ENCODE data around the gene CD180. TPM values are rescaled to one million over a fixed set of nuclear protein-coding genes. Genes with fewer than 3 reads are reported as not detected.

Gene CD180
- total and polyA plus RNA-seq, 5 experiments from 2014 or later = 0.03 to 2.1 (median 0.72) TPM; not detected in 1

DNA sequence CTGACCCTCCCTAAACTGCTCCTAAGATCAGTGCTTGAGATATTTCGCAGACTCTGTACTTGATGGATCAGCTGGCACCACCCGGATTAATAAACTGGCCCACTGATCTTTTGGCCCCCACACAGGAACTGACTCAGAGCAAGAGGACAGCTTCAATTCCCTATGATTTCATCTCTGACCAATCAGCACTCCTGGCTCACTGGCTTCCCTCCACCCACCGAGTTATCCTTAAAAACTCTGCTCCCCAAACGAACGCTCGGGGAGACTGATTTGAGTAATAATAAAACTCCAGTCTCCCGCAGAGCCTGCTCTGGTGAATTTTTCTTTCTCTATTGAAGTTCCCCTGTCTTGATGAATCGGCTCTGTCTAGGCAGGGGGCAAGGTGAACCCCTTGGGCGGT, 36.5 kb upstream of the CD180 start:
- no peak overlapping the region for H3K27ac Mint-ChIP-seq
- POLR2A ChIA-PET = interaction anchor here (1.3 kb wide), 1 partner anchor 11 kb away, joined by 4 read pairs; no protein-coding TSS in a partner anchor

DNA sequence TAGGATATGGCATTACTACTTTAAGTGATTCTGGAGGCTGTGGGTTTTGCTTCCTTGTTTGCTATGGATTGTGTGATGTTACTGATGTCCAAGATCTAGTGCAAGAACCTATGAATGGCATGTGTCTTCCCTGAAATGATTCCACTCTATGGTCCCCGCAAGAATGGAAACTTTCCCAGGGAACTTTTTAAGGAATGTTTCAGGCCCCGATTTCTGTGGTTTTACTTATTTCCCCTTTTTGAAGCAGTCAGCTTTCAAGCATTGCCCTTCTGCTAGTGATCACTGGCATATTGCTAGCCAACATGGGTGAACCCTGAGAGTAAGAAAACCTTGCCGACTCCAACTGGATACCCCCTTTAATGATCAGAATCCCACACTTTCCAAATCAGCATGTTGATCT, 26.6 kb upstream of the CD180 start:
- Mint-ChIP-seq H3K9me3 (no peaks in the 10 kb centered on the region), H3K36me3 (no peaks in the 10 kb centered on the region), H3K27me3 (no peaks in the 10 kb centered on the region), H3K4me1 (peaks cover 29 to 51% (median 47%) of the 10 kb centered on the region in 4 donors), H3K27ac (peak overlapping the region in 5 of 10 donors; percentile 21 to 96 (median 90)), H3K4me3 (peak overlapping the region in 1 of 10 donors; percentile 18)
- DNase-seq = no peak
- no peak for ATAC-seq
- POLR2A ChIA-PET = interaction anchor here (1.2 to 1.9 kb wide), 4 partner anchors 10 to 57 kb away, joined by 3 to 5 read pairs (median 4); no protein-coding TSS in a partner anchor

More for the DNA sequence above, 36.5 kb upstream of the CD180 start:
- ATAC-seq (no peak), DNase-seq (no peak)
- Mint-ChIP-seq H3K4me1 (peaks cover 5 to 21% (median 7%) of the 10 kb centered on the region in 4 donors), H3K9me3 (no peaks in the 10 kb centered on the region), H3K36me3 (no peaks in the 10 kb centered on the region), H3K4me3 (no peak overlapping the region), H3K27me3 (peaks cover 0 to 5% (median 3%) of the 10 kb centered on the region in 5 donors)

DNA sequence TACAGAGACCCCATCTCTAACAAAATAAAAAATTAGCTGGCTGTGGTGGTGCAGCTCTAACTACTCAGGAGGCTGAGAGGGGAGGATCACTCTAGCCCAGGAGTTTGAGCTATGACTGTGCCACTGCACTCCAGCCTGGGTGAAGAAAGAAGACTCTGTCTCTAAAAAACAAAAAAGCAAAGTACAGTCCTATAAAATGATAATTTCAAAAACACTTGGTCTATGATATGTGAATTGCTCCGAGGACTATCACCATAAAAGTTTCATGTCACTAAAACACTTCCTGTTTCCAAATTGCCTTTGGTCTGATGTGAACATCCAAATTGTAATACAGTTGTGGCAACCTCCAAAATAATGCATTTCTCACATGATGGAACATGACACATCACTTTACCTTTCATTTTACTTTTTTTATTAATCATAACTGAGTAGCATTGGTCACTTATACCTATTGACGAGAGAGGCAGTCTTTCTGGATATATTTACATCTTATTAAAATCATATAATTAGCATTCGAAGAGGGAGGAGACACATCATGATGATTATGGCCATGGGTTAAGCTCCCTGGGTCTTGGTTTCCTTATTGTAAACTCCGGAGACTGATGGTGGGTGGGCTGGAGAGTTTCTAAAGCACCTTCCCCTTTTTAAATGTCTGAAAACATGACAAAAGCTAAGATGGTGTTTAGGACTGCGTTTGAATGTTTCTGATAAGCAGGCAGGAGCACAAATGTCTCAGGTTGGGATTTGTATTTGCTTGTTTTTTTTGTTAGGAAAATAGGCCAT, 25.8 kb upstream of the CD180 start:
- DNase-seq = no peak
- peaks cover 0 to 6% (median 0%) of the 10 kb centered on the region in 9 donors for H3K9me3 Mint-ChIP-seq
- ATAC-seq = peak; percentile 30 to 37
- no peaks in the 10 kb centered on the region for H3K27me3 Mint-ChIP-seq
- POLR2A ChIA-PET = interaction anchor here (1.0 to 1.9 kb wide), 7 partner anchors 9 to 56 kb away, joined by 3 to 11 read pairs (median 4); no protein-coding TSS in a partner anchor
- peak overlapping the region; percentile 72 to 96 (median 92) for H3K27ac Mint-ChIP-seq
- no peaks in the 10 kb centered on the region for H3K36me3 Mint-ChIP-seq
- H3K4me1 Mint-ChIP-seq = peaks cover 37 to 59% (median 54%) of the 10 kb centered on the region in 4 donors
- peak overlapping the region; percentile 58 to 82 (median 74) for H3K4me3 Mint-ChIP-seq

DNA sequence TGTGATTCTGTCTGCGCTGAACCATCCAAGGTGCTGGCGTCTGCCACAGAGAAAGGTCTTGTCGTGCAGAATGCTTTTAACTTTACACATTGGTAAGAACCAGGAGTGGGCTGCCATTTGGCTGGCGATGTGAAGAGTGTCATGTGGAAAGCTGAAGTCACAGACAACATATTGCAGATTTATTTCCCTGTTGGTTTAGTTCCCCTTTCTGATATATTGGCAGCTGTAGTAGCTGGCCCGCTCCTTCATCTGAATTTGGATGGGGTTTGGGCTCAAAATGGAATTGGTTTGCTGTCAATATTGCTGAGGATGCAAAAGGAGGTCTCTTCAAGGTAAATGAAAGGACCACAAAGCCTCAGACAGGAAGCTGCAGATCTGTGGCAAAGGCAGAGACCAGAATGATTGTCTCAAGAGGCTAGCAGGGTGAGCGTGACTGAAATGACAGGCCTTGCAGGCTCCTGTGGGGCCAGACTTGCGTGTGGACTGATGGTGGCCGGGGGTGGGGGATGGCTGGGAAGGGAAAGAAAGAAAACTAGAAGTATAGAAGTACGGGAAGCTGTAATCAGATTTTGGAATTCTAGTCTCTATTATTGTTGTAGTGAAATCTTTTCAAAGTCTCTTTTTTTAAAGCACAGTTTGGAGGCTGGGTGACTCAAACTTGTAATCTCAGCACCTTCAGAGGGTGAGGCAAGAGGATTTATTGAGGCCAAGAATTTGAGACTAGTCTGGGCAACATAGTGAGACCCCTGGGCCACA, 25.1 kb upstream of the CD180 start:
- Mint-ChIP-seq H3K27me3 (no peaks in the 10 kb centered on the region), H3K9me3 (peaks cover 0 to 10% (median 0%) of the 10 kb centered on the region in 9 donors), H3K27ac (peak overlapping the region; percentile 72 to 96 (median 92)), H3K4me3 (peak overlapping the region; percentile 58 to 82 (median 74)), H3K4me1 (peaks cover 44 to 67% (median 62%) of the 10 kb centered on the region in 4 donors), H3K36me3 (no peaks in the 10 kb centered on the region)
- ATAC-seq (peak; percentile 93 to 96), DNase-seq (peak in 7 of 10 donors; percentile 14 to 64 (median 42))
- POLR2A ChIA-PET = interaction anchor here (0.6 to 1.9 kb wide), 9 partner anchors 11 to 953 kb away, joined by 3 to 11 read pairs (median 4); no protein-coding TSS in a partner anchor

DNA sequence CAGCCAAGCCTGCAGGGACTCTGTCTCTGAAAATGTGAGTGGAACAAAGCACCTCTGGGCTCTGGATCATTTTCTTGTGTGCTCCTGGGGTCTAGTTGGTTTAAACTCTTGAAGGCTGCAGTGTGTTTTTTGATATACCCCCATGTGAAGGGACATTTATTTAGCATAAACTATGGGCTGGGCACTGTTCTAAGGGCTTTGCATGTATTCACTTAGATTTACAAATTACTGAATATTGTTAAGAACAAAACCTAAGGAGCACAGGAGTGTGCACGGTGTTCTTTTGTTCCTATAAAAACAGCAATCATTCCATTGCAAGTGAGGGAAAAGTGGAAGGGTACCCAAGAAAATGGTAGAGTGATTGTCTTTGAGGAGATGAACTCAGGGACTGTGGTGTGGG, 20.0 kb upstream of the CD180 start:
- Mint-ChIP-seq H3K9me3 (peaks cover 0 to 10% (median 0%) of the 10 kb centered on the region in 9 donors), H3K27ac (peak overlapping the region; percentile 96 to 99 (median 98)), H3K36me3 (no peaks in the 10 kb centered on the region), H3K4me3 (peak overlapping the region in 9 of 10 donors; percentile 62 to 87 (median 80)), H3K4me1 (peaks cover 52 to 68% (median 66%) of the 10 kb centered on the region in 4 donors), H3K27me3 (no peaks in the 10 kb centered on the region)
- DNase-seq = no peak
- POLR2A ChIA-PET = interaction anchor here (0.6 to 3.8 kb wide), 7 partner anchors 10 to 1011 kb away, joined by 3 to 45 read pairs (median 6); partner anchors contain the start of gene PIK3R1
- ATAC-seq = no peak

DNA sequence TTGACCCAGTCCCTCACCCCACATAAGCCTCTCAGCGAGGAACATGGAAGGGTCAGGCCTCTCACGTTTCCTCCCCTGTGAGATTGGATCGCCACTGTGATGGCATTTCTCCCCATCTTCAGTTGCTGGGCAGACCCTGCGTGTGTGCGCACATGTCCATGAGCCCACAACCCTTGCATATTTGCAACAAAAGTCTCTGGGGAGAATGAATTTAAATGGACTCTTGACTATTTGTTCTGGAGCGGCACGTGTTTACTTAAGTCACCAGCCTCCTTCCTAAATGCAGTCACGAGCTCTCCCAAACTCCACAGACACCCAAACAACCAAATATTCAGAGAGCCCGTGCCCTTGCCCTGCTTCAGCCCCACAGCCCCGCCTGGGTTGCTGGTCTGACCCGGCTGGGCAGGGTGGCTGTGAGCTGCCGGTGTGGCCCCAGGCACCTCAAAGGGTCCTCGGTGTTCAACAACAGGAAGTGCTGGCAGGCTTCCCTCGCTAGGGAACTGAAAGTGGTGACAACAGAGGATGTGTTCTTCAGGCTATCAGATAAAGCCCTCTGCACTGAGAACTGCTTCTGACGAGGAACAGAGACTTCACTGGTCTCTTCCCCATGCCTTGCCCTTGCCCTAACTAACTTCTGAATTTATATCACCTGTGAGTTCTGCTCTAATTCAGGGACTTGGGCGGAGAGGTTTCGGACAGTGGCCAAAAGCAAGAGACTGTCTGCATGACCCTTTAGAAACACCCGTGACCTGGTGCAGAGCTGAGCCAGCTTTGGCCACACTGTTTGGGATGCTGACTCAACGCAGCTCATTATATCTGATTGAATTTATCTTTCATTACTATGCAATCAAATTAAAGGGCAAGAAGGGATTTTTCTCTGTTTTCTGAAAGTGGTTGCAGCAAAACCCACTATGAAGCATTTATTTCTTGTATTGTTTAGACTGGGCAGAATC, 19.2 kb upstream of the CD180 start:
- no peaks in the 10 kb centered on the region for H3K36me3 Mint-ChIP-seq
- peak overlapping the region; percentile 55 to 87 (median 80) for H3K4me3 Mint-ChIP-seq
- peak overlapping the region; percentile 96 to 99 (median 98) for H3K27ac Mint-ChIP-seq
- ATAC-seq = peak; percentile 97
- peaks cover 0 to 10% (median 0%) of the 10 kb centered on the region in 9 donors for H3K9me3 Mint-ChIP-seq
- H3K4me1 Mint-ChIP-seq = peaks cover 48 to 61% (median 59%) of the 10 kb centered on the region in 4 donors
- peak; percentile 46 to 86 (median 72) for DNase-seq
- H3K27me3 Mint-ChIP-seq = no peaks in the 10 kb centered on the region
- POLR2A ChIA-PET = interaction anchor here (0.6 to 3.8 kb wide), 9 partner anchors 9 to 1495 kb away, joined by 3 to 45 read pairs (median 6); partner anchors contain the start of gene PIK3R1

DNA sequence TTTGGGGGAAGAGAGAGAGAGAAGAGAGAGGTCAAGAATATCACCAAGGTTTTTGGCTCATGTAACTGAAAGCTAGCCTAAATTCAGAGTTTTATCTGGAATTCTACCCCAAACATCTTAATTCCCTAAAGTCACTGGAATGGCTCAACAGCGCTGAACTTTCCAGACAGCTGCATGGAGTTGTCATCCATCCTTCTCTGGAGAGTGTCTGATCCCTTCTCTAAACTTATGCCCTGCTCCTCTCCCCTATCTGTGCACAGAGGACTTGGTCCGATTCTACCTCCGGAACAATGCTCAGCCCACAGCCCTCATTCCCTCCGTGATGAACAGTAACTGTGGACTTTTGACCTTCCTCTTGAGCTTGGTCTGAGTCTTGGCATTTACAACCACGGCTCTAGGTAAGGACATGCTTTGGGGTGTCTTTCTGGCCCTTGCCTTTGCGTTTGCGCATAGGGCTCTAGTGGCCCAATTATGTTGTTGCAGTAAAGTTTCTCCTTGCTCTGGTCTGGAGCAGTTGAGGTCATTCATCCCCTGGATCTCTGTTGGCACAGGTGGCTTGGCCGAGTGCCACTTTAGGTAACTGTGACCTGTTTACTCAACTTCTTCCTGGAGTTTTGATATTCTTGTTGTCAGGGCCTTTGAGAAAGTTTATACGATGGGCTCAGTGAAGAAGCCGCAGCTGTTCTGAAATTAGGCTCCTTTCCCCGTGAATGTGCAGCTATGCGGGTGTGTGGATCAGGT, 18.3 kb upstream of the CD180 start:
- Mint-ChIP-seq H3K36me3 (no peaks in the 10 kb centered on the region), H3K27ac (peak overlapping the region; percentile 96 to 99 (median 98)), H3K4me3 (peak overlapping the region in 8 of 10 donors; percentile 62 to 87 (median 82)), H3K27me3 (no peaks in the 10 kb centered on the region), H3K4me1 (peaks cover 48 to 58% (median 54%) of the 10 kb centered on the region in 4 donors), H3K9me3 (peaks cover 0 to 10% (median 0%) of the 10 kb centered on the region in 9 donors)
- POLR2A ChIA-PET = interaction anchor here (0.7 to 3.8 kb wide), 8 partner anchors 8 to 1496 kb away, joined by 3 to 45 read pairs (median 6); partner anchors contain the start of gene PIK3R1
- DNase-seq (no peak), ATAC-seq (no peak)

DNA sequence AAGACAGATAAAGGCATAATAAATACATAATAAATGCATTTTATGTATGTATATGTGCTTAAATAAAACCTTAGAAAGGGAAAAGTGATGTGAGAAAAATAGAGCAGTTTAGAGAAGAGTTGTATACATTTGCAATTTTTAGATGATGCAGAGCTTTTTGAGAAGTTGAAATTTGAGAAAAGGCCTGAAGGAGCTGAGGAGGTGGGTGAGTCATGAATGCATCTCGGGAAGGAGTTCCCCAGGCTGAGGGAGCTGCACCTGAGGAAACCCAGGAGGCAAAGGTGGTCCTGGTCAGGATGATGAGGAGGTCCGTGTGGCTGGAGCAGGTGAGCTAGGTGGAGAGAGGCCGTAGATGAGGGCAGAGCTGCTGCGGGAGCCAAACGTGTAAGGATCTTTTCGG, 17.4 kb upstream of the CD180 start:
- no peak for ATAC-seq
- H3K9me3 Mint-ChIP-seq = peaks cover 0 to 10% (median 0%) of the 10 kb centered on the region in 9 donors
- POLR2A ChIA-PET = interaction anchor here (0.6 to 3.8 kb wide), 3 partner anchors 8 to 47 kb away, joined by 4 to 45 read pairs (median 4); no protein-coding TSS in a partner anchor
- no peak for DNase-seq
- H3K4me3 Mint-ChIP-seq = peak overlapping the region in 7 of 10 donors; percentile 0 to 57 (median 21)
- no peaks in the 10 kb centered on the region for H3K36me3 Mint-ChIP-seq
- peaks cover 50 to 62% (median 57%) of the 10 kb centered on the region in 4 donors for H3K4me1 Mint-ChIP-seq
- peak overlapping the region; percentile 90 to 99 (median 98) for H3K27ac Mint-ChIP-seq
- H3K27me3 Mint-ChIP-seq = no peaks in the 10 kb centered on the region

DNA sequence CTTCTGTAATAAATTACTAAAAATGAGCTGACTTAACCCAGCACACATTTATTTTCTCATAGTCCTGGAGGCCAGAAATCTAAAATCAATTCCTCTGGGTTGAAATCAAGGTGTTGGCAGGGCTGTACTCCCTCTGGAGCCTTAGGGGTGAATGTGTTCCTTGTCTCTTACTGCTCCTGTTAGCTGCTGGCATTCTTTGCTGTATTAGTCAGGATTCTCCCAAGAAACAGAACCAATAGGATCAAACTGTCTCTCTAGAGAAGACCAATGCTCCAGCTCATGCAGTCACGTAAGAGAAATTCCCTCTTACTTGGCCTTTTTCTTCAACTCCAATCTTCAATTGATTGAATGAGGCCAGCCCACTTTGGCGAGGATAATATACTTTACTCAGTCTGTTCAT, 15.3 kb upstream of the CD180 start:
- no peak for DNase-seq
- Mint-ChIP-seq H3K4me1 (peaks cover 46 to 61% (median 59%) of the 10 kb centered on the region in 4 donors), H3K27ac (peak overlapping the region in 8 of 10 donors; percentile 3 to 90 (median 66)), H3K9me3 (peaks cover 0 to 1% (median 0%) of the 10 kb centered on the region in 9 donors), H3K27me3 (no peaks in the 10 kb centered on the region), H3K36me3 (no peaks in the 10 kb centered on the region), H3K4me3 (no peak overlapping the region)
- POLR2A ChIA-PET = interaction anchor here (14.5 kb wide), 1 partner anchor 48 kb away, joined by 420 read pairs; no protein-coding TSS in a partner anchor
- ATAC-seq = no peak

DNA sequence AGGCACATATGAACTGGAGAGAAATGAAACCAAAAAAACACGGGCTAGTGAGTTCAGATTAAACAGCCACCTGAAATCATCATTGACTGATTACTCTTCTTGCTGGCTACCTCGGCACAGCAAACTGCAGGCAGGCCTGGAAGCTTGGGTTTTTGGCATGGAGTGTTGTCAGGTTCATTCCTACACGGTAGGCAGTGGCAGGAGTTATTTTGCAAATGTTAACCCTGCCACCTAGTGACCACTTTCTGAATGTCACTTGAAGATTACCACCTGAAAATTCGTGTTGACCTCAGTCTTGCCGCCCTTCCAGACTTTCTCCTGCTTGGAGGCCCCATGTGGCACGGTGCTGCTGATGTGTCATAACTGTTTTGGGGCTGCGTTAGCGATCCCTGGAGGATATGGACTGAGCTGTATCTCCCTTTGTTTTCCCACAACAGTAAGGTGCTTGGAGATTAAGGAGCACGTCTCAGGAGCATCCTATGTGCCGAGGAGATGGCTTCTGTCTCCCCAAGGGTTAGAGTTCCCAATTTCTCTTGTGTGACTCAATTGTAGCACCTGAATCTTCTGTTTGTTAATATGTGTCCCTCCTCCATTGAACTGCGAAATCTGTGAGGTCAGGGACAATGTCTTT, 12.7 kb upstream of the CD180 start:
- peak; percentile 45 to 50 for ATAC-seq
- Mint-ChIP-seq H3K36me3 (no peaks in the 10 kb centered on the region), H3K27ac (peak overlapping the region; percentile 9 to 93 (median 87)), H3K4me3 (peak overlapping the region in 4 of 10 donors; percentile 2 to 63 (median 41)), H3K27me3 (no peaks in the 10 kb centered on the region), H3K4me1 (peaks cover 43 to 61% (median 59%) of the 10 kb centered on the region in 4 donors), H3K9me3 (no peaks in the 10 kb centered on the region)
- DNase-seq = peak in 9 of 10 donors; percentile 34 to 81 (median 64)
- POLR2A ChIA-PET = interaction anchor here (1.3 to 14.5 kb wide), 4 partner anchors 12 to 57 kb away, joined by 3 to 420 read pairs (median 4); no protein-coding TSS in a partner anchor
